ENCODE data around the gene SRRM3.
"Not testable (repeated sequence)": the region's sequence is repeated elsewhere in the genome, so short reads cannot be mapped to it uniquely, and the experiment has no call there.

- TF ChIP-seq REST (IDR thresholded peaks at IDR 0.05; ENCODE audit: borderline replicate concordance); CTCF (IDR thresholded peaks at IDR 0.05; ENCODE audit: poor library complexity, severe bottlenecking); POLR2AphosphoS5 (IDR thresholded peaks at IDR 0.05); EZH2 (IDR thresholded peaks at IDR 0.05; ENCODE audit: borderline replicate concordance, insufficient read depth, low read length, poor library complexity, severe bottlenecking): not testable (repeated sequence)
Measured at GRCh38 chr7:76163812-76164211, 37.9 kb upstream of the SRRM3 start.

Data from neural cell (in vitro differentiated cells).